ENCODE data around the gene AZIN2.

DNA sequence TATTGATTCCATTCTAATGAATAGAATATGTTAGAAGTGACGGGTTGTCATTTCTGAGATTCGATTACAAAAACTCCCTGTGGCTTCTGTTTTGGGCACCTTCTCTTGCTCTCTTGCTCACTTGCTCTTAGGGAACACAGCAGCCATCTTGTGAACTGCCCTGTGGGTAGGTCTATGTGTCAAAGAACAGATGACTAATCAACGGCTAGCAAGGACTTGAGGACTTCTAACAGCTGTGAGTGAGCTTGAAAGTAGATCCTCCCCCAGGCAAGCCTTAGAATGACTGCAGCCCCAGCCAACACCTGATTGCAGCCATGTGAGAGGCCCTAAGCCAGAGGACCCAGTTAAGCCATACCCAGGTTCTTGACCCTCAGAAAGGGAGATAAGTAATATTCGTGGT lies 49.3 kb downstream of the AZIN2 start:
- TF ChIP-seq POLR2A (IDR thresholded peaks at IDR 0.05) = no peak
- no peak for TF ChIP-seq CTCF (IDR thresholded peaks at IDR 0.05)
- no peak for TF ChIP-seq POLR2AphosphoS5 (IDR thresholded peaks at IDR 0.05)

Measured in upper lobe of left lung (tissue), 4 donors.